GM06990 (cell line): ENCODE results near the gene MRTFB.

ENCODE experiments used
- DNase-seq: peaks from one replicate; pipeline ENCODE4 v3.0.0-alpha.2; 2011; ENCODE audit not compliant: insufficient read length; ENCODE audit errors: extremely low read depth
- H3K27me3 ChIP-seq: replicated peaks from 2 replicates; pipeline ENCODE4 v1.6.0; 2011; ENCODE audit warnings: low read length; ENCODE audit not compliant: control insufficient read depth, insufficient read depth
- H3K36me3 ChIP-seq: 2 replicates; pipeline ENCODE4 v1.5.1; 2011; ENCODE audit warnings: low read length; ENCODE audit not compliant: control insufficient read depth, insufficient read depth
- H3K4me3 ChIP-seq: replicated peaks from 2 replicates; pipeline ENCODE4 v1.5.1; 2011; ENCODE audit warnings: low read depth, mild to moderate bottlenecking, control low read depth, low read length
- CTCF ChIP-seq: IDR thresholded peaks from 2 replicates; pipeline ENCODE4 v1.5.1; 2011; ENCODE audit warnings: low read length, control low read depth, mild to moderate bottlenecking, inconsistent platforms; ENCODE audit not compliant: insufficient read depth, poor library complexity, severe bottlenecking

MRTFB gene

DNA sequence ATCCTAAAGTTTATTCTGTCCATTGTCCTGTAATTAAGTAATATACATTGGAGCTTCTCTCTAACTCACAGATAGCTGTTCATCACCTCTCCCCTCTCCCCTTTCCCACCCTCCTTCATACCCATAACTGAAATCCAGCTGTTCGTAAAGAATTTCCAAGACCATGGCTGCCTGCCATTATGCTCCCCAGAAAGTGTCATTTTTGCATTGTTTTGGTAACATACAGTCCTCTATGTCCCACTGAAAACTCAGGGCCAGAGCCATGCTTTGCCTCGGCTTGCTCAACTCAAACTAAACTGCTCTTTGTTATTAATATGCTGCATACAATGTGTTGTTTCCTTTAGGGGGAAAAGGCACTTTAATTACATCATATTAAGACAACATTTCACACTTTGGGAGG lies 132.0 kb downstream of the MRTFB start:
- Histone ChIP-seq H3K27me3 (no peaks in the 10 kb centered on the region), H3K36me3 (no peaks in the 10 kb centered on the region), H3K4me3 (no peak overlapping the region)
- DNase-seq = no peak
- no peak for TF ChIP-seq CTCF

- no peak for DNase-seq
- no peak for TF ChIP-seq CTCF
These were observed 134.5 kb downstream of the MRTFB start for GRCh38 chr16:14205666-14206065.

GRCh38 chr16:14211856-14212543 lies 140.9 kb downstream of the MRTFB start:
- no peak for DNase-seq
- no peaks in the 10 kb centered on the region for H3K36me3 ChIP-seq

More at GRCh38 chr16:14205666-14206065, 134.5 kb downstream of the MRTFB start:
- Histone ChIP-seq H3K36me3 (no peaks in the 10 kb centered on the region), H3K4me3 (no peak overlapping the region), H3K27me3 (no peaks in the 10 kb centered on the region)

GRCh38 chr16:14215941-14216340 lies 144.8 kb downstream of the MRTFB start:
- no peaks in the 10 kb centered on the region for H3K36me3 ChIP-seq
- DNase-seq = no peak
- no peak overlapping the region for H3K4me3 ChIP-seq
- no peak for TF ChIP-seq CTCF
- no peaks in the 10 kb centered on the region for H3K27me3 ChIP-seq

More at GRCh38 chr16:14211856-14212543, 140.9 kb downstream of the MRTFB start:
- no peak for TF ChIP-seq CTCF
- H3K27me3 ChIP-seq = no peaks in the 10 kb centered on the region
- no peak overlapping the region for H3K4me3 ChIP-seq

DNA sequence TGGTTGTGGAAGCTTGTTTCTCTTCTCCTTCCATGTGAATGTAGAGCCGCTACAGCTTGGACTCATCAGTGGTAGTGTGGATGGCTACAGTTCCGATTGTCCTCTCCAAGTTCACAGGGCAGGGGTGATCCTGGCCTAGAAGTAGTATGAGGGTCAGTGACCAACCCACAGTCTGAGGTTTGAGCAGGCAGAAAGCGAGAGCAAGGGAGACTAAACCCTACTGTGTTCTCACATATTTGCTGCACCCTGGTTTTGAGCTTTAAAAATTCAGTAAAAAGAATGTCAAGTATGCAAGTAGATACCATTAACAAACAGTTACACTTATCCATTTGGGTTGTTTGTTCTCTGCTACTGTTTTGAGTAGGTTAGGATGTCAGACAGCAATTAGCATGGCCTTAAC lies 148.9 kb downstream of the MRTFB start:
- no peaks in the 10 kb centered on the region for H3K36me3 ChIP-seq

More for the DNA sequence above, 148.9 kb downstream of the MRTFB start:
- no peaks in the 10 kb centered on the region for H3K27me3 ChIP-seq
- no peak overlapping the region for H3K4me3 ChIP-seq
- no peak for DNase-seq
- no peak for TF ChIP-seq CTCF
